ENCODE results near the gene CCDC197.

Gene CCDC197

DNA sequence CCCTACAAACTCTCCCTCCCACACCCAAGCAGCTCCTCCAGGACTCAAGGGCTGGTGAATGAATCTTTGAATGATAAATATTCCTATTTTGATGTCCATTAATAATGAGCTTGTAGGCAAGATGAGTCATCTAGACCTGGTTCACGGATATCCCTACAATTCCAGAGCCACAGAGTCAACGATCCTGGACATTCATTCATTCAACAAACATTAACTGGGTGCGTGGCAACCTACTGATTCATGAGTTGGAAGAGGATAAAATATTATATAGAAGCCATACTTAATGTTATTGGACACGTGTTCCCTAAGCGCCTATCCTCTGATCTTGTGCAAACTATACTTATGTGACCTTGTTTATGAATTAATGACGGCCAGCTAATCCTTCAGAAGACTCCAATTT, 28.6 kb downstream of the CCDC197 start:
- DNase-seq (ENCODE audit: low read depth in 2 of 2) = no peak

DNA sequence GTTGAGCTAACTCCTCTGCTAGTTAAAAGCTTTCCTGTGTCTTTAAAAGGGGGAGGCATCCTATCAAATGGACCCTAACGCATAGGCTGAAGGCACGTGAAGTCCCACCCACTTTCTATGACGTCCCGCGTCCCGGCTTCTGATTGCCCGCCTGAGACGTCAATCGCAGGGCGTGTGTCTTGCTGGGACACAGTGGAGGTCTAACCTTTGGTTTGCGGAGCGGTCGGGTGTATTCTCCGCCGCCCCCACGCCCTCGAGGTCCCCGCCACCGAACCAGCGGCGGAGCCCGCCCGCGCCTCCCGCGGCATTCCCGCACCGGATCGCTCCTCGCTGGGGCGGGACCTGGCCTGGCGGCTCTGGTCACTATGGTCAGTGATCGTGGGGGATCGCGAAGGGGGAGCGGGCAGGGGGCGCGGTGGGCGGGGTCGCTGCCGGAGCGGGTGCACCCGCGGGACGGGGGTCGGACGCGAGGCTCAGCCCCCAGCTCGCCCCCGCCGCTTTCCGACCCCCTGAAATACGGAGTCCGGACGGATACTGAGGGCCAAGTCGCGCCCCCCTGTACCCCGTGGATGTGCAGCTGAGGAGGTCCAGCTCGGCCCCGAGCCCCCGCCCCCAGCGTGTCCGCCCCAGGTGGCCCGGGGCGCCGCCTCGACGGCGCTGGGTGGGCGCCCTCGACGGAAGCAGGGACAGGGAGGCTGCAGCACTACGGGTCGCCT, 29.2 kb downstream of the CCDC197 start, which contains the start of gene OTUB2:
Gene OTUB2 (plus strand): TSS at position 168 of the 716 bp plus-strand sequence. CDS start 198 bp downstream, at position 366.
- DNase-seq (ENCODE audit: low read depth in 2 of 2) = peak; percentile 89 to 93

DNA sequence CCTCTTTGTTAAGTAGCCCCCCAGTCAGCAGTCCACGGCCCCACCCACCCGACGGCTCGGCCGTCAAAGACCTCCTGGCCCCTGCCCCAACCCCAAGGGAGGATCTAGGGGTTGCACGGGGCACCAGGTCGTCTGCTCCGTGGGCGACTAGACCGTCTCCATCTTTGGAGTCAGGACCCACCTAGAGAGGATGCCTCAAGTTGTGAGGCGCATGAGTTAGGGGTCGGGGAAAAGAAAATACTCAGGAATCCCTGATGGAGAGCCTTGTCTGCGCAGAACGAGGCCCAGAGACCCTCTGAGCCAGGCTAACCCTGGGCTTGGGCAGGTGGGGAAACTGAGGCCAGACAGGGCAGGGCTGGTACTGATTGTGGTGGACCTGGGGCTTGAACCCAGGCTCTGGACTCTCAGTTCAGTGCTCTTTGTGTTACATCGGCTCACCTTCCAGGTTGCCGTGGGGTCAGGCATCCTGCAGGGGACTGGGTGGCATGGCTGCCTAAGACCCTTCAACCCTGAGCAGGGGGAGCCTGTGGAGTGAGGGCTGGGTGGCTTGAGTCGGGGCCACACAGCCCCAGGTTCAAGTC, 29.9 kb downstream of the CCDC197 start:
- no peak for DNase-seq (ENCODE audit: low read depth in 2 of 2)

GRCh38 chr14:94027566-94028449, 30.7 kb downstream of the CCDC197 start:
- no peak for DNase-seq (ENCODE audit: low read depth in 2 of 2)

DNA sequence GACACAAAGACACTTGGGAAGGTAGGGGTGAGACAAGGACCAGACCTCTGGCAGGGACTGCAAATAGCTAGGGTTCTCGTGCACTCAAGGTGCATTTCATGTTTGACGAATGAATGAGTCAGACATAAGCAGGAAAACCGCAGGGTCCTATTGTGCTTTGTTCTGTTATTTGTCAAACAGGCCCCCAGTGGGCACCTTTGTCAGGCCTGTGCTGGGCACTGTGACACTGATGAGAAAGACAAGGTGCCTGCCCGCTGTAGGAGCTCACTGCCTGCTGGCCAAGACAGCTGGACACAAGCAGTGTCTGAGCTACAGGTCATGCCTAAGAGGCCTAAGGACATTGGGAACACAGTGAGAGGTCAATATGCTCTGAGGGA, 31.3 kb downstream of the CCDC197 start:
- DNase-seq (ENCODE audit: low read depth in 2 of 2) = no peak

GRCh38 chr14:94029265-94029664, 32.2 kb downstream of the CCDC197 start:
- DNase-seq (ENCODE audit: low read depth in 2 of 2) = no peak

- no peak for DNase-seq (ENCODE audit: low read depth in 2 of 2)
Observed at GRCh38 chr14:94029671-94030203, 32.6 kb downstream of the CCDC197 start.

DNA sequence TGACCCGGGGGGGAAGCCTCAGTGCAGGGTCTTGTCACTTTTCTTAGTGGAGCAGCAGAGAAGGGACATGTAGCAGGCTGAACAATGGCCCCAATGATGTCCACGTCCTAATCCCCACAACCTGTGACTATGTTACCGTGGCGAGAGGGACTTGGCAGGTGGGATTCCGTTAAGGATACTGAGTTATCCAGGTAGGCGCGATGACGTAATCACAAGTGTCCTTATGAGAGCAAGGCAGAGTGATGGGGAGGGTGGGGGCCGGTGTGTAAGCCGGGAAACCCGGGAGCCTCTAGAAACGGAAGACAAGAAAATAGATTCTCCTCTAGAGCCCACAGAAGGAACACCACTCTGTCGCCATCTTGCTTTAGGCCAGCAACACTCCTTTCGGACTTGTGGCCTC, 33.5 kb downstream of the CCDC197 start:
- DNase-seq (ENCODE audit: low read depth in 2 of 2) = no peak

- DNase-seq (ENCODE audit: low read depth in 2 of 2) = no peak
Observed at GRCh38 chr14:94031161-94031882, 34.2 kb downstream of the CCDC197 start.

DNA sequence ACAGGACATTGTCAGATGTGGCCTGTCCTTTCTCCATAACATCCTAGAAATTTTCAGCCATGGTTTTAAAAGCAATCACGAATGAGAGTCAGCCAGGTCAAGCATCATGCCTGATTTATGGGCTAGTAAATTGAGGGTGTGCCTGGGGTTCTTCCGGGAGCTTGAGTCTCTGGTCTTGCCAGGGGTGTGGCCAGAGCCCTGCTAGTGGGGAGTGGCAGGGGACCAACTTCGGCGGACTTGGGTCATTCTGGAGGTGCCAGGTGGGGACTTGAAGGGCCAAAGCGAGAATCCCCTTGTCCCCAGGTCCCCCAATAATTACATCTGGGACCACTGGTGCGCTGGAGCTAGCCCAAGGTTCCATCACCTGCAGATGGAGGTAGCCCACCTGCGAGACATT, 34.8 kb downstream of the CCDC197 start:
- no peak for DNase-seq (ENCODE audit: low read depth in 2 of 2)

GRCh38 chr14:94034886-94035285, 37.8 kb downstream of the CCDC197 start:
- no peak for DNase-seq (ENCODE audit: low read depth in 2 of 2)

- DNase-seq (ENCODE audit: low read depth in 2 of 2) = peak; percentile 57 to 58
Observed at GRCh38 chr14:94036313-94037167, 39.4 kb downstream of the CCDC197 start.

GRCh38 chr14:94037954-94038353, 40.9 kb downstream of the CCDC197 start:
- no peak for DNase-seq (ENCODE audit: low read depth in 2 of 2)

- DNase-seq (ENCODE audit: low read depth in 2 of 2) = no peak
Observed at GRCh38 chr14:94038510-94038909, 41.4 kb downstream of the CCDC197 start.

- DNase-seq (ENCODE audit: low read depth in 2 of 2) = no peak
Observed at GRCh38 chr14:94038921-94039629, 42.0 kb downstream of the CCDC197 start.

- DNase-seq (ENCODE audit: low read depth in 2 of 2) = no peak
Observed at GRCh38 chr14:94040247-94040646, 43.1 kb downstream of the CCDC197 start.

DNA sequence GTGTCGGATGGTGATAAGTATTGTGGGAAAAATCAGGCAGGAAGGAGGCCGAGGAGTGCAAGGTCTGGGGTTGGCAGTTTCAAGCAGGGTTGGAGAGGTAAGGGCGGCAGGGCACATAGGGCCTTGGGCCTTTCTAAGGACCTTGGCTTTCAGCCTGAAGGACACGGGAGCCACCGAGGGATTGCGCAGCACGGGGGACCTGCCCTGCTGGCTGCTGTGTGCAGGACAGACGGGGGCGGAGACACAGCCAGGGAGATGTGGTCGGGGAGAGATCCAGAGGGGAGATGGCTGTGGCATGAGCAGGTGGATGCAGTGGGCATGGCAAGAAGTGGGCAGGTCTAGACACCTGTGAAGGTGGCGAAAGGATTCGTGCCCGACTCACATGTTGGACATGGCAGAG, 43.7 kb downstream of the CCDC197 start:
- DNase-seq (ENCODE audit: low read depth in 2 of 2) = no peak

- DNase-seq (ENCODE audit: low read depth in 2 of 2) = no peak
Observed at GRCh38 chr14:94041551-94042346, 44.6 kb downstream of the CCDC197 start.

GRCh38 chr14:94042433-94043091, 45.5 kb downstream of the CCDC197 start:
- DNase-seq (ENCODE audit: low read depth in 2 of 2) = no peak
